Tracheal epithelial cell (primary cell): ENCODE results near the gene OR2G2. TPM values are rescaled to one million over a fixed set of nuclear protein-coding genes. Genes with fewer than 3 reads are reported as not detected.

Experiments used
- total RNA-seq: library from RNA; depleted of rRNA; stranded (reverse); fragments of >200 nt; gene quantifications from 2 replicates; pipeline ENCODE4 v1.2.1, GENCODE V29; 2014

Gene OR2G2
- total RNA-seq, result not detected in 2 replicates

GRCh38 chr1:247588060-247588459, at the start of gene OR2G2:
OR2G2 (plus strand) TSS chr1:247588360; CDS start chr1:247588360, 0 bp downstream.

GRCh38 chr1:247548769-247549182, 39.4 kb upstream of the OR2G2 start, which contains the start of gene GCSAML:
GCSAML (plus strand) TSS chr1:247549134; CDS start chr1:247549192, 58 bp downstream.

DNA sequence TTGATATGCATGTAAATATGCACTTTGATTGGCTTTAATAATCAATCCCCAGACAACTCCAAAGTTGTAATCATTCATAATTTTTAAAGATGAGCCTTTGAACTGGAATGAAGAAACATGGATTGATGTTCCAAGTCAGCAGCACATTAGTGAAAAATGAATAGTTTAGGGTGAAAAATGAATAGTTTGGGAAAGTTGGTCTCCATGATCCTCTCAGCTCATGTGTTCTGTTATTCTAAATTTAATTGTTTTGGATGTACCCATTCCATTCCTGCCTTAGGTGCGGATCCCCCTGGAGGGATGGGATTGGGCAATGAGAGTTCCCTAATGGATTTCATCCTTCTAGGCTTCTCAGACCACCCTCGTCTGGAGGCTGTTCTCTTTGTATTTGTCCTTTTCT, 17.1 kb downstream of the OR2G2 start, which contains the start of gene OR2G3:
Gene OR2G3, plus strand, starts transcription at position 301 of the 400 bp plus-strand sequence. Its CDS starts 0 bp downstream, at position 301.

Other genes starting within 250 kb of the OR2G2 start
- 3.4 TPM in 1 of 2 replicates, not detected in the other for gene NLRP3, start 172.2 kb upstream of the OR2G2 start, total RNA-seq
- gene OR2B11, start 130.3 kb upstream of the OR2G2 start, total RNA-seq, result not detected in 2 replicates
- gene OR2C3, start 51.9 kb upstream of the OR2G2 start, total RNA-seq, result not detected in 2 replicates
- gene GCSAML, start 39.2 kb upstream of the OR2G2 start, total RNA-seq, result not detected in 2 replicates
- not detected in 2 replicates for gene OR2G3, start 17.2 kb downstream of the OR2G2 start, total RNA-seq
- not detected in 2 replicates for gene OR13G1, start 91.4 kb downstream of the OR2G2 start, total RNA-seq
- not detected in 2 replicates for gene OR6F1, start 128.3 kb downstream of the OR2G2 start, total RNA-seq
- not detected in 2 replicates for gene OR14K1, start 150.3 kb downstream of the OR2G2 start, total RNA-seq
- gene OR14A2, start 159.8 kb downstream of the OR2G2 start, total RNA-seq, result not detected in 2 replicates
- not detected in 2 replicates for gene OR1C1, start 172.2 kb downstream of the OR2G2 start, total RNA-seq
- gene OR14A16, start 235.8 kb downstream of the OR2G2 start, total RNA-seq, result not detected in 2 replicates